GM23248 (cell line): ENCODE measurements around the gene METTL9. TPM values are rescaled to one million over a fixed set of nuclear protein-coding genes. Genes with fewer than 3 reads are reported as not detected.

ENCODE experiments used
- DNase-seq: peaks from one replicate; pipeline ENCODE4 v3.0.0-alpha.2; 2015
- H2AFZ ChIP-seq: fragments of 200-600 bp; sonication (generic); 2 replicates; pipeline ENCODE4 v1.6.1; 2016; ENCODE audit warnings: antibody characterized with exemption
- H3F3A ChIP-seq: fragments of 200-600 bp; sonication (generic); 2 replicates; pipeline ENCODE4 v1.6.1; 2016; ENCODE audit warnings: mild to moderate bottlenecking, antibody characterized with exemption, mixed run types; ENCODE audit not compliant: insufficient read depth
- H3K27ac ChIP-seq: fragments of 200-600 bp; sonication (generic); 2 replicates; pipeline ENCODE4 v1.5.1; 2016; ENCODE audit warnings: mild to moderate bottlenecking
- H3K27me3 ChIP-seq: fragments of 200-600 bp; sonication (generic); replicated peaks from 2 replicates; pipeline ENCODE4 v1.6.1; 2016; ENCODE audit warnings: mild to moderate bottlenecking; ENCODE audit not compliant: insufficient read depth
- H3K36me3 ChIP-seq: fragments of 200-600 bp; sonication (generic); 2 replicates; pipeline ENCODE4 v1.6.1; 2016; ENCODE audit warnings: low read depth, mild to moderate bottlenecking
- H3K4me1 ChIP-seq: fragments of 200-600 bp; sonication (generic); 2 replicates; pipeline ENCODE4 v1.6.1; 2016; ENCODE audit warnings: mild to moderate bottlenecking; ENCODE audit not compliant: insufficient read depth
- H3K4me2 ChIP-seq: fragments of 200-600 bp; sonication (generic); one replicate; pipeline ENCODE4 v1.6.1; 2016; ENCODE audit warnings: mild to moderate bottlenecking; ENCODE audit not compliant: unreplicated experiment
- H3K4me3 ChIP-seq: fragments of 200-600 bp; sonication (generic); 2 replicates; pipeline ENCODE4 v1.5.1; 2016; ENCODE audit warnings: mild to moderate bottlenecking
- H3K79me2 ChIP-seq: fragments of 200-600 bp; sonication (generic); 2 replicates; pipeline ENCODE4 v1.6.1; 2016; ENCODE audit warnings: mild to moderate bottlenecking; ENCODE audit not compliant: insufficient read depth
- H3K9ac ChIP-seq: fragments of 200-600 bp; sonication (generic); 2 replicates; pipeline ENCODE4 v1.6.1; 2016; ENCODE audit warnings: mild to moderate bottlenecking
- H3K9me2 ChIP-seq: fragments of 200-600 bp; sonication (generic); 2 replicates; pipeline ENCODE4 v1.6.1; 2016; ENCODE audit warnings: mixed run types, mild to moderate bottlenecking, moderate library complexity; ENCODE audit not compliant: insufficient read depth
- H3K9me3 ChIP-seq: fragments of 200-600 bp; sonication (generic); one replicate; pipeline ENCODE4 v1.6.1; 2017; ENCODE audit warnings: low read depth
- H4K20me1 ChIP-seq: fragments of 200-600 bp; sonication (generic); 2 replicates; pipeline ENCODE4 v1.6.0; 2016; ENCODE audit not compliant: insufficient read depth
- EZH2 ChIP-seq: fragments of 200-600 bp; sonication (generic); IDR thresholded peaks from 2 replicates; pipeline ENCODE4 v1.6.1; 2018; ENCODE audit warnings: antibody characterized with exemption, mild to moderate bottlenecking; ENCODE audit not compliant: insufficient read depth, poor library complexity, severe bottlenecking
- EZH2phosphoT487 ChIP-seq: fragments of 200-600 bp; sonication (generic); IDR thresholded peaks from 2 replicates; pipeline ENCODE4 v1.6.1; 2018; ENCODE audit warnings: antibody characterized with exemption, moderate library complexity, mild to moderate bottlenecking, low read depth; ENCODE audit not compliant: insufficient read depth
- WGBS, 2 experiments: methylation state at CpG; one replicate each; pipeline ENCODE4 v1.1.6; 2015 to 2017; ENCODE audit warnings: low lambda C conversion rate in 2 of 2, low coverage in 1 of 2; ENCODE audit errors: missing lambda C conversion rate in 2 of 2; 5-methylcytosine and 5-hydroxymethylcytosine counted together
- in situ Hi-C: fragments of 300-500 bp; cut with MboI; formaldehyde crosslinking; loops from 2 replicates; pipeline ENCODE4 v1.15.0; 2020
- polyA plus RNA-seq: library from polyadenylated mRNA; unstranded; fragments of >200 nt; fragmentation: Nextera tagmentation; extraction: Ambion mirVana; gene quantifications from 2 replicates; pipeline ENCODE4 v1.2.1, GENCODE V29; 2016
- total RNA-seq: library from RNA; depleted of rRNA; stranded (reverse); fragments of >200 nt; shearing (Covaris generic); gene quantifications from 2 replicates; pipeline ENCODE4 v1.2.3, GENCODE V29; 2014

Gene METTL9
- total and polyA plus RNA-seq, 2 experiments from 2014 or later: 273 to 326 TPM

- TF ChIP-seq EZH2phosphoT487 (no peak), EZH2 (no peak)
- Histone ChIP-seq H3K4me2 (no peak overlapping the region), H3K4me3 (no peak overlapping the region), H4K20me1 (no peaks in the 10 kb centered on the region), H3K9me3 (no peaks in the 10 kb centered on the region), H3K36me3 (no peaks in the 10 kb centered on the region), H3K9ac (no peak overlapping the region), H2AFZ (no peak overlapping the region), H3K79me2 (peaks cover 97% of the 10 kb centered on the region), H3K4me1 (peaks cover 61% of the 10 kb centered on the region), H3K9me2 (no peaks in the 10 kb centered on the region), H3K27me3 (no peaks in the 10 kb centered on the region), H3K27ac (no peak overlapping the region), H3F3A (peaks cover 33% of the 10 kb centered on the region)
- DNase-seq: no peak
- in situ Hi-C loops: no loop called here
- 97 to 98% methylated on average over 3 of the region's 3 CpGs for WGBS, 2 experiments
These were observed 44.4 kb downstream of the METTL9 start for GRCh38 chr16:21643785-21644184.

- no peak for DNase-seq
- H3K9ac ChIP-seq: peak overlapping the region; percentile 74
- H3K9me3 ChIP-seq: no peaks in the 10 kb centered on the region
- in situ Hi-C loops: no loop called here
- H4K20me1 ChIP-seq: no peaks in the 10 kb centered on the region
- TF ChIP-seq EZH2 (no peak), EZH2phosphoT487 (no peak)
- no peaks in the 10 kb centered on the region for H3K36me3 ChIP-seq
- no peaks in the 10 kb centered on the region for H3K27me3 ChIP-seq
- H3K4me2 ChIP-seq: peak overlapping the region; percentile 81
- peak overlapping the region; percentile 66 for H3K4me3 ChIP-seq
- H3K9me2 ChIP-seq: no peaks in the 10 kb centered on the region
- WGBS, 2 experiments: 95 to 96% methylated on average over 4 of the region's 4 CpGs
- peak overlapping the region; percentile 55 for H2AFZ ChIP-seq
- peak overlapping the region; percentile 73 for H3K27ac ChIP-seq
- peaks cover 98% of the 10 kb centered on the region for H3K79me2 ChIP-seq
- H3F3A ChIP-seq: peaks cover 24% of the 10 kb centered on the region; the same call in 1 of the 2 replicates
- peaks cover 52% of the 10 kb centered on the region for H3K4me1 ChIP-seq
These were observed 45.3 kb downstream of the METTL9 start for GRCh38 chr16:21644674-21645073.

GRCh38 chr16:21645261-21645721 is 45.9 kb downstream of the METTL9 start:
- Histone ChIP-seq H3K9me2 (no peaks in the 10 kb centered on the region), H3K27me3 (no peaks in the 10 kb centered on the region), H3F3A (peaks cover 24% of the 10 kb centered on the region; the same call in 1 of the 2 replicates), H4K20me1 (no peaks in the 10 kb centered on the region), H3K4me1 (peaks cover 46% of the 10 kb centered on the region), H3K9ac (peak overlapping the region; percentile 74), H3K79me2 (peaks cover 98% of the 10 kb centered on the region), H3K4me2 (peak overlapping the region; percentile 81), H3K4me3 (peak overlapping the region; percentile 66), H3K27ac (peak overlapping the region; percentile 73), H3K36me3 (no peaks in the 10 kb centered on the region), H3K9me3 (no peaks in the 10 kb centered on the region), H2AFZ (peak overlapping the region; percentile 55)
- WGBS, 2 experiments: 57 to 58% methylated on average over 9 of the region's 9 CpGs
- TF ChIP-seq EZH2 (no peak), EZH2phosphoT487 (no peak)
- in situ Hi-C loops: no loop called here
- DNase-seq: peak; percentile 60

DNA sequence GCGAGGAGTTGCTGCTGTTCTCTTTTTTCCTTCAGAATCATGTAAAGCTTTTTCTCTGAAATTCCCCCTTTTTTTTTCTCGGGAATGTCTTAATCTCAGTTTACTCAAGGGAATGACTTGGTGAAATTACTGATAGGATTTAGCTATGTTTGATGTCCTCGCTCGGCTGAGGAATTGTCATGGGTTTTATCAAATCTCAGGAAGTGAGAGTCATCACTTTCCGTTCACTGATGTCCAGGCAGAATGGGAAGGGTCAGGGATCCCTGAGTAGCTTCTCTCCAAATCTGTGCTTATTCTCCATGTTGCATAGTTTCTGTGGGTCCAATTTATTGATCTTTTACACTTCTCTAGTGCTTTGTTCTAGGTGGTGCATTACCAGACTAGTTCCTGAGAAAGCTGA is 46.7 kb downstream of the METTL9 start:
- in situ Hi-C loops: no loop called here
- peaks cover 100% of the 10 kb centered on the region for H3K79me2 ChIP-seq
- H3K4me3 ChIP-seq: peak overlapping the region; percentile 66
- no peaks in the 10 kb centered on the region for H3K9me3 ChIP-seq
- 57 to 64% methylated on average over 5 of the region's 5 CpGs for WGBS, 2 experiments
- H3K27me3 ChIP-seq: no peaks in the 10 kb centered on the region
- peak overlapping the region; percentile 74 for H3K9ac ChIP-seq
- H3K4me2 ChIP-seq: peak overlapping the region; percentile 81
- H4K20me1 ChIP-seq: no peaks in the 10 kb centered on the region
- no peak for TF ChIP-seq EZH2phosphoT487
- no peak for TF ChIP-seq EZH2
- no peaks in the 10 kb centered on the region for H3K36me3 ChIP-seq
- H3K9me2 ChIP-seq: no peaks in the 10 kb centered on the region
- H3F3A ChIP-seq: peaks cover 21% of the 10 kb centered on the region; the same call in 1 of the 2 replicates
- H2AFZ ChIP-seq: no peak overlapping the region
- peak overlapping the region; percentile 73 for H3K27ac ChIP-seq
- peaks cover 42% of the 10 kb centered on the region for H3K4me1 ChIP-seq
- peak; percentile 41 for DNase-seq
